Measurements from ENCODE around the gene TMEM50A.
"Not testable (repeated sequence)": the region's sequence is repeated elsewhere in the genome, so short reads cannot be mapped to it uniquely, and the experiment has no call there.

TMEM50A gene

GRCh38 chr1:25387096-25387495 lies 49.0 kb downstream of the TMEM50A start:
- DNase-seq (ENCODE audit: low spot score), result not testable (repeated sequence)

- DNase-seq (ENCODE audit: low spot score), result not testable (repeated sequence)
Observed at GRCh38 chr1:25388691-25389090, 50.6 kb downstream of the TMEM50A start.

DNA sequence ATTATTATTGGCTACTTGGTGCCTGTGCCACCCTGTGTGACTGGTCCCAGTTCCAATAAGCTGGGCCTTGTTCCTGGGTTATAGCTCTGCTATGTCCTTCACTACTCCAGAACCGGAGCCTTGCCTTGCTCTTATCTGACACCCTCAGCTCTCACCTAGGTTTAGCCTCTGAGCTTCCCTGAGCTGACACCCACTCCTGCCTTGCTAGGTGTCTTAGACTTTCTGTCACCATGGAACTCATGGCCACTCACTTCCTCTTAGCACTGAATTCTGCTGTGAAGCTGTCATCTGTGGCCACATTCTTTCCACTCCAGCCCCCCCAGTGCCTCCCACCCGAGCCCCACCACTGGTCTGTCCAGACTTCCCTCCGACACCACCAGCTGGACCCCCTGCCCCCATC lies 51.6 kb downstream of the TMEM50A start:
- not testable (repeated sequence) for DNase-seq (ENCODE audit: low spot score)

GRCh38 chr1:25392841-25393240 lies 54.7 kb downstream of the TMEM50A start:
- DNase-seq (ENCODE audit: low spot score), result no peak

GRCh38 chr1:25397549-25397948 lies 59.4 kb downstream of the TMEM50A start:
- not testable (repeated sequence) for DNase-seq (ENCODE audit: low spot score)

DNA sequence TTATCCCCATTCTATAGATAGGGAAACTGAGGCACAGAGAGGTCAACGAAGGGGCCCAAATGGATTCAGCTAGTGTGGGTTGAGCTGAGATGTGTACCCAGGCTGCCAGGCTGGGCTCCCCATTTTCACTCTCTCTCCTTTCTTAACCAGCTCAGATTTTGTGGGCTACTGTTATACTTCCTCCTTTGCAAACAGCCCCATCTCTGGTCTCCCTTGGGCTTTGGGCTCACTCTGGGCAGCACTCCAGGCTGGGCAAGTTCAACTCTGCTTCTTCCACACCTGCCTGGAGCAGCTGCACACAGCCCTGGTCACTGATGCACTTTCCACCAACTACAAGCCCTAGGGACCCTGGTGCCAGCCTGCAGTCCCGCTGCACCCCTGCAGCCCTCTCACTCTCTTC lies 59.9 kb downstream of the TMEM50A start:
- not testable (repeated sequence) for DNase-seq (ENCODE audit: low spot score)

DNA sequence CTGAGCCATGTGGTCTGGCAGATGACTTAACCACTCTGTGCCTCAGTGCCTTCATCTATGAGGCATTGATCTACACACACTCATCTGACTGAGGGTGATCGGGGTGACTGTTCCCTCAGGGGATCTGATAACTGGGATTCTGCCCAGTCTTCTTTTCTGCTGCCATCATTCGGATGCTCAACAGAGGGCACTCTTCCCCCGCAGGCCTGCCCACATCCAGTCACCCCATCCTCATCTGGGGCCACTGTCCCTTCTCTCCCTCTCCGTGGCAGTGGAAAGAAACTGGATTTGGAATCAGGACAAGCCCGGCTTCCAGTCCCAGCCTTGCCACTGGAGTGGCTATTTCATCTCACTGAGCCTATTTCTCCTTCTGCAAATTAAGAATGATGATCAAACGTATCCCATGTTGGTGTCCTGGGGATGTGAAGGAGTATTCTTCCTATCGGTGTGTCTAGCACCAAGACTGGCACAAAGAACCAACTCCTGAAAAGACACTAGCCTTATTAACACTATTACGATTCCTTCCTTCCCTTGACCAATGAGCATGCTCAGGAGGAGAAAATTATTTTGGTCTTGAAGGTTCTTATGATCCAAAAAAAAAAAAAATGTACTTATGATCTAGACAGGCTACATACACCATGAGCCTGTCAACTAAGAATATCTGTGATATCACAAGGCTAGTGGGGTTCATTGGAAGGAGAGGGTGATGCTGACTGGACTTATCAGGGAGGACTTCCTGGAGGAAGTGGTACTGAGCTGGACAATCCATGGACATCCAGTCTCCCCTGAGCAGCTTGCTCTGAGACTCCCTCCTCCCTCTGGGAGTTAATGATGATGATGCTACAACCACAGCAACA lies 65.0 kb downstream of the TMEM50A start:
- not testable (repeated sequence) for DNase-seq (ENCODE audit: low spot score)

DNA sequence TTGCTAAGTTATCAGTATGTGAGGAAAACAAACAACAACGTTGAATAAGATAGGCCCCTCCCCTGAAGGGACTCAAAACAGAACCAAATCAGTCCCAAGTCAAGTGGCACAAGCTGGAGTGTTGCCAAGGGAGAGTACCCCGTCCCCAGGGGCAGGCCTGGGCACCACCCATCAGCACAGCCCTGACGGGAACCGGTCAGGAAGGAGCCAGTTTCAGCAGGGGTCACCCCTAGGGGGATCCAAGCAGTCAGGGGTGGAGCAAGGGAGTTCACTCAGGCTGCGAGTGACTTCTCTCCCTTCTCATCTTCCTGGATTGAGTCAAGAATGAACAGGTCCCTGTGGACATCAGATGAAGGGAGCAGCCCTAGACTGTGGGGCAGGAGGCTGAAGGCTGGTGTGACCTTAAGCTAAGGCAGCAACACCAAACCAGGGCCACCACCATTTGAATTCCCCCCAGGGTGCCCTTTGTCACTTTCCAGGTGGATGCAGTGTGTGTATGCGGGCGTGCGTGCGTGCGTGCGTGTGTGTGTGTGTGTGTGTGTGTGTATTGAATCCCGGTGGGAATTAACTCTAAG lies 67.7 kb downstream of the TMEM50A start:
- not testable (repeated sequence) for DNase-seq (ENCODE audit: low spot score)

DNA sequence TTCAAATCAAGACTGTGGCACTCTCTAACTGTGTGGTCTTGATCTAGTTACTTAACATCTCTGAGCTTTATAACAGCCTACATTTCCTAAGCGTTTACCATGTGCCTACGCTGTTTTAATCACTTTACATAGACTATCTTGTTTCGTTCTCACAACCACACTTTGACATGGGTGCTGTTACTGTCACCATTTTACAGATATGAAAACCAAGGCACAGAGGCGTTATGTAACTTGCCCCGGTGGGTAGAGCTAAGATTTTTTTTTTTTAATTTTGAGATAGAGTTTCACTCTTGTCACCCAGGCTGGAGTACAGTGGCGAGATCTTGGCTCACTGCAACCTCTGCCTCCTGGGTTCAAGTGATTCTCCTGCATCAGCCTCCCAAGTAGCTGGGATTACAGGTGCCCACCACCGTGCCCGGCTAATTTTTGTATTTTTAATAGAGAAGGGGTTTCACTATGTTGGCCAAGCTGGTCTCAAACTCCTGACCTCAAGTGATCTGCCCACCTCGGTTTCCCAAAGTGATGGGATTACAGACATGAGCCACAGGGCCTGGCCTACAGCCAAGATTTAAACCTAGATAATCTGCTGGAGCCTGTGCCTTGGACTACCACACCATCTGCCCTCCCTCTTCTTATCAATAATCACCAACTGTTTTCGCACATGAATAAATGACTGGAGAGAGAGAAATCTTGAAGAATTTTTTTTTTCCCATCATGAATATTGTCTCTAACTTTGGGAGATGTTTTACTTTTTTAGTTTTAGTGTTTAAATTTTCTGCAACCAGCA lies 71.7 kb downstream of the TMEM50A start:
- not testable (repeated sequence) for DNase-seq (ENCODE audit: low spot score)

All from activated CD4-positive, alpha-beta T cell treated with anti-CD3 and anti-CD28 coated beads, Interleukin-2, Interleukin-4, amounts not matched to agents 100 ng/mL and 50 ng/mL, durations not matched to agents 16 hours and 8 hours (primary cell).